HG03196 (cell line): Measurements from ENCODE around the gene REM2.
"Not testable (repeated sequence)": the region's sequence is repeated elsewhere in the genome, so short reads cannot be mapped to it uniquely, and the experiment has no call there.

Source experiments
- ATAC-seq: cut with Tn5 transposase; IDR thresholded peaks from one replicate; pipeline ENCODE4 v1.9.1; 2021; ENCODE audit not compliant: unreplicated experiment

REM2 gene

DNA sequence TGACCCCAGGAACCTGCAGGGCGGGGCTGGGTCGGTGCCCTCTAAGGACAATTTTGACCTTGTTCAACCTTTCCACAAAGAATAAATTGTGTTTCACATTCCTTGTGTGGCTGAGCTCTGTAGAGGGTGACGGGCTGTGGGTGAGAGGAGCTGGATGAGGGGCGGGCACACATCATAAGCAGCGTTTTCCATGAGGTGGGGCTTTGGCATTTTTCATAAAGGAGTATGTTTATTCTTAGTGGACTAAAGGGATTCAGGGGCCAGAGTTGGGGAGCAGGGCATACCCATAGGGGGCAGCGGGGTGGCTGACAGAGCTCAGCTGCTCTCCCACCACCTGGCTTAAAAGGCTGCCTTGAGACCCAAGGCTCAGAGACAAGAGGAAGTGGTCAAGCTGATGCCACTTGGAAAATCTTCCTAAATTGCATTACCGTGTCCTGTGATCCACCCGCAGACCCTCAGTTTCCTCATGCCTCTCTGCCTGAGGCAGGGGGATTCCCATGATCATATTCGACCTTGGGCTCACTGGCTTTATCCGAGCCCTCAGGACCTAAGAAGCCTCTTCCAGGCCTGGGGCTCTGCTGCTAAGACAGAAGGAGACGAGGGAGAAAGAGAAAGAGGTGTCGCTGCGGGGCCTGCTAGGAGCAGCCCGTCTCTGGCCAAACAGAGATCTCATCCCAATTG is 35.2 kb upstream of the REM2 start:
- ATAC-seq: no peak

DNA sequence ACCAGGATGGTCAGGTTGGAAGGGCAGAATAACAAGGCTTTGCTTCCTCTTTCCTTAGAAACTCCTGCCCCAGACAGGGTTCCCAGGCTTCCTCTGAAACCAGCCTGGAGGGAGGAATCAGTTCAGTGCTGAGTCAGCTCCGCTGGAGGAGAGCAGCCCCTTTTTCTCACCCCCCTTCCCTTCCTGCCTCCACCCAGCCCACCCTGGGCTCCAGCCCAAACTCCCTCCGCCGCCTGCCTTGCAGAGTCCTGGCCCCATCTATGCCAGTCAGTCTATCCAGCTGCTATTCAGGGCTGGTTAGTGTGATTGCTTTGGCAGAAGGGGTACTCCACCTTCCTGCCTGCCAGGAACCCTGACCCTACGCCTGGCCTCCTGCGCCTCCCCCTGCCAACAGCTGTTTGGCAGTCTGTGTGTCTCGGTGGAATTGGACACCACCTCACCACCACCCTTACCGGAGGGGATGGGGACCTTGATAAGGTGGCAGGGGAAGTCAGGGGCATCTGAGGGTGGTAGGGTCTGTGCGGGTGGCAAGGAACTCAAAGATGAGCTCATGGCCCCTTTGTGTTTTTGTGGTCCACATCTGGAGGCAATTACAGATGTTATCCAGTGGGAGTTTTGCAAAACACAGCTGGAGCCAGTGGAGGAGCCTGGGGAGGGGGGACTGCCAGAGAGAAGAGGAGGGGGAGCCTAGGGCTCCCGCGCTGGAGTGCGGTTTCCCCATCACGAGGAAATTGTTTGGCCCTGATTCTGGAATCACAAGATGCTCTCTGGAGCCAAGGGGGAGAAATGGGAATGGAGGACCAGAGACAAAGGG is 34.5 kb upstream of the REM2 start:
- no peak for ATAC-seq

DNA sequence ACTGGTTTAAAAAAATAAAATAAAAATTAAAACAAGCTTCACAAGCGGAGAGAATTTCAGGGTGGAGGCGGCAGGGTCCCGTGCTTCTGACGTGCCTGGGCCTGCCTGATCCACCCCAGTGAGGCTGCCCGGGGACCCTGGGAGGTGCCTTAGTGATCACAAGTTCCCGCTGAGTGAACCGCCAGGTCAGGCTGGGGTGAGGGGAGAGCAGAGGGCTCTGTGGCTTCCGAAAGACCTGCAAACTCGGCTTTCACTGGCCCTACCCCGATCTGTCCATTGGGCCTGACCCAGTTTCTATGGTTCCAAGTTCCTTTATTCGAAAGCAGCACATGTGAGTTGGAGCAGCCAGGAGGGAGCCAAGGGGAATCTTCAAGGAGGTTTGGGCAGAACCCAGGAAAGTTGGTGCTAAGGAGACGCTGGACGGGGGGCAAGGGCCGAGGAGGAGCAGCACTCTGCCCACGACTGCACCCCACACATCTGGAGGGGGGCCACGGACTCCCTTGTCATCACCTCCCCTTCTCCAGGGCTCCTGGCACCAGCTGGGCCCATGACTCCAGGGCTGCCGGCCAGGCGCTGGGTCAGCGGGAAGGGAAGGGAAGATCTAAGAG is 33.7 kb upstream of the REM2 start:
- no peak for ATAC-seq

DNA sequence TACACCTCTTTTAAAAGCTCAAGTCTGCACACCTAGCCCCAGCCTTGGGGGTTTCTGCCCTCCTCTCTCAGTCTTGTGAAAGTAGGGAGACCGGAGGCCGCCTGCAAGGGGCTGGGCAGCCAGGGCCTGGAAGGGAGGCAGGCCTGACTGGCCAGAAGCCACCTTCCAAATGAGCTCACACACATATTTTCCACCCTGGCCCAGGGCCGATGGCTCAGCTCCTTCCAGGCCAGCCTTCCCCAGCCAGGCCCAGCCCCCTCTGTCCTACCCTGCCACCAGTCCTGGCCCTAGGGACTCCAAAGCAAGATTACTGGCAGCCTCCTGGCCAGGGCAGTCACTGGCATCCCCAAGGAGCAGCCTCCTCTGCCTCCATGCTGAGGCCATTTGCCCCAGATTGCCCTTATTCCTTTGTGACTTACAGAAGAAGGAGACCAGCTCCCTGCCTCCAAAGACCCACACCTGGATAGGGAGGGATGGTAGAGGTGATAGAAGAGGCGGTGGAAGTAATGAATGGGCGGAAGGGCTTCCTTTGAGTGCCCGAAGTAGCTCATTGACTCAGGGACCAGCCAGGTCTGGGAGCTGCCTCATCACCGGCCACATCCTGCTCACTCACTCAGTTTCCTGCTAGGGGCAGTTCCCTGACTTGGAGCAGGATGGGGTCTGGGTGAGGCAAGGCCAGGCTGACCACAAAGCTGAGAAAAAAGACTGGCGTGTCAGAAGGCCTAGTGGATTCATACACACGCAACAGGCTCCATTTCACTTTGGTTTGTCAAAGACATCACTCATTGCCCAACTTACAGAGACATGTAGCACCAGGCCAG is 31.9 kb upstream of the REM2 start:
- ATAC-seq: no peak

DNA sequence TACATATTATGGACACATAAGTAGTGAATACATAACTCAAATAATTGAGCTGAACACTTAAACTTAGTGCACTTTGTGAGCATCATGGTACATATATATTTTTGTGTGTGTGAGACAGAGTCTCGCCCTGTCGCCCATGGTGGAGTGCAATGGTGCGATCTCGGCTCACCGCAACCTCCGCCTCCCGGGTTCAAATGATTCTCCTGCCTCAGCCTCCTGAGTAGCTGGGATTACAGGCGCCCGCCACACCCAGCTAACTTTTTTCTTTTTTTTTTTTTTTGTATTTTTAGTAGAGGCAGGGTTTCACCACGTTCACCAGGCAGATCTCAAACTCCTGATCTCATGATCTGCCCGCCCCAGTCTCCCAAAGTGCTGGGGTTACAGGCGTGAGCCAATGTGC is 30.8 kb upstream of the REM2 start:
- not testable (repeated sequence) for ATAC-seq

DNA sequence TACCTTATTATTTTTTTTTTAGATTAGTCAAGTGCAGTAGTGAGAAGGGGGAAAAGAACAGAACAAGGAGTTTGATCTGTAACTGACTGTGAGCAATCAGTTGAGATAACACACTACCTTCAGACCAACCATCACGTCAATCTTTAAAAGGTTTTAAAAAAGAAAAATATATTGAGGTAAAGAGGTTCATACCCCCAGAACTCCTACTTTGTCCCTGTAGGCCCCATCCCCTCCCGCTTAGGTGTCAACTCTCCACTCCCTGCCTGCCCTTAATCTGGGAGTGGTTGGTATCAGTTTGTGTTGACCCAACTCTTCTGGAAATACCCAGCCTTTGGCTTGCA is 30.5 kb upstream of the REM2 start:
- ATAC-seq: no peak

DNA sequence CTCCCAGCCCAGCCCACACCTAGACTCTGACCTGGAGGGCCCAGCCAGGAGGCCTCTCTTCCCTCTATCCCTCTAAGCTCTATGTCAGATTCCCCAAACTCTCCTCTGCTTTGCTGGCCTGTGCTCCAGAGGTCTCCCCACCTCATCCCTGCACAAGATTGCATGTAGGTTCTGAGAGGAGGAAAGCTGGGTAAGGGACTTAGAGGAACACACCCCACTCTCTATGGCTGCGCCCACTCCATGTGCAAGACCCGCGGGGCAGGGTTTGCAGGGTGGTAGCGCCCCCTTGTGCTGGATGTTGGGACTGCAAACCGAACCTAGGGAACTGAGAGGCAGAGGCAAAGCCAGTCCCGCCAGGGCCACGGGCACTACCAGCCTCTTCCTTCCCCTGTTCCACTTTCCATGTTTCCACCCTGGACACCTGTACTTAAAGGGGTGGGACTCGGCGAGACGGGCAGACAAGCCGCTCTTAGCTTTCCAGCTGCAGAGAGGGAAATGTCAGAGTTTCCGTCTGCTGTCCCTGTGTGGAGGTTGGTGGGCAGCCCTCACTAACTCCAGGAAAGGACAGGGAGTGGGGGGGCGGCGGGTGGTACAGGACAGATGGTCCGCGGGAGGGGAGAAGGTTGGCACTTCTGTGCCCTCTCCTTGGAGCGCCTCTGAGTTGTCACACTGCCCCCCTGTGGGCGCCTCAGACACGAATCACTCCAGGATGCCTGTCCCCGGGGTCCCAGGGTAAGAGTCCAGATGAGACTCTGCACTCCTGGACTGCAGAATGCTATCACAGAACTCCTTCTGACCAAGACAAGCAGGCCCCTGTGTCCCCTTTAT is 29.9 kb upstream of the REM2 start:
- peak; percentile 62 for ATAC-seq

DNA sequence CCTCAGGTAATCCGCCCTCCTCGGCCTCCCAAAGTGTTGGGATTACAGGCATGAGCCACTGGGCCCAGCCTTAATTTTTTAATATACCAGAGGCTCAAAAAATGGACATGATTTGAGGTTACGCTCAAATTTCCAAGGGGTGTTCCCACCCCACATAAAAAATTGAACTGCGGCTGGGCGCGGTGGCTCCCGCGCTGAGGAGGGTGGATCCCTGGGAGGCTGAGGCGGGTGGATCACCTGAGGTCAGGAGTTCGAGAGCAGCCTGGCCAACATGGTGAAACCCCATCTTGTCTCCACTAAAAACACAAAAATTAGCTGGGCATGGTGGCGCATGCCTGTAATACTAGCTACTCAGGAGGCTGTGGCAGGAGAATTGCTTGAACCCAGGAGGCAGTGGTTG is 28.7 kb upstream of the REM2 start:
- not testable (repeated sequence) for ATAC-seq

DNA sequence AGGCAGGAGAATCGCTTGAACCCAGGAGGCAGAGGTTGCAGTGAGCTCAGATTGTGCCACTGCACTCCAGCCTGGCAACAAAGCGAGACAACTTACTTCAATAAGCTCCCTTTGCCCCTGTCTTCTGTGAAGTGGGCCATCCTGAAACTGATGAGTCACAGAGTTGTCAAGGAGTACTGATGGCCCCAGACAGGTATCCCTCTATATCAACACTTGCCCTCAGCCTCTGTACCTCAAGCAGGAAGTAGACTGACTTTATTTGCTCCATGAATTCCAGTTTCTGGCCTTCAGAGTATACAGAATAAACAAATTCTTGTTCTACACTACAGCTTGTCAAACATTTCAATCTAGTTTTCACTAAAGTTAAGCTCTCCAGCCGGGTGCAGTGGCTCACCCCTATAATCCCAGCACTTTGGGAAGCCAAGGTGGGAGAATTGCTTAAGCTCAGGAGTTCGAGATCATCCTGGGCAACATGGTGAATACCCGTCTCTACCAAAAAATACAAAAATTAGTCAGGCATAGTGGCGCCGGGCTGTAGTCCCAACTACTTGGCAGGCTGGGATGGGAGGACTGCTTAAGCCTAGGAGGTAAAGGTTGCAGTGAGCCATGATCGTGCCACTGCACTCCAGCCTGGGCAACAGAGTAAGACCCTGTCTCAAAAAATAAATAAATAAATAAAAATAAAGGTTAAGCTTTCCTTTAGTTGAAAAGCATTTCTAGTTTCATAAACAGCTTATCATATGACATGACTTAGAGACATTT is 27.9 kb upstream of the REM2 start:
- ATAC-seq: no peak

DNA sequence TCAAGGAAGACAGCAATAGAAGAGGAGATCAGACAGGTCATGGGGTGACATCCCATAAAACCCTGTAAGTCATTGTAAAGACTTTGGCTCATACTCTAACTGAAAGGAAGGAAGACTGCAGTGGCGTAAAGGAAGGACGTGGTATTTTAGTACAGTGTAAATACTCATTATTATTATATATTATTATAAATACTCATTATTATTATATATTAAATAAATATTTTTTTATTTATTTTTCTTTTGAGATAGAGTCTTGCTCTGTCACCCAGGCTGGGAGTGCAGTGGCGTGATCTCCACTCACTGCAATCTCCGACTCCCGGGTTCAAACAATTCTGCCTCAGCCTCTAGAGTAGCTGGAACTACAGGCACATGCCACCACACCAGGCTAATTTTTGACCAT is 26.6 kb upstream of the REM2 start:
- no peak for ATAC-seq

DNA sequence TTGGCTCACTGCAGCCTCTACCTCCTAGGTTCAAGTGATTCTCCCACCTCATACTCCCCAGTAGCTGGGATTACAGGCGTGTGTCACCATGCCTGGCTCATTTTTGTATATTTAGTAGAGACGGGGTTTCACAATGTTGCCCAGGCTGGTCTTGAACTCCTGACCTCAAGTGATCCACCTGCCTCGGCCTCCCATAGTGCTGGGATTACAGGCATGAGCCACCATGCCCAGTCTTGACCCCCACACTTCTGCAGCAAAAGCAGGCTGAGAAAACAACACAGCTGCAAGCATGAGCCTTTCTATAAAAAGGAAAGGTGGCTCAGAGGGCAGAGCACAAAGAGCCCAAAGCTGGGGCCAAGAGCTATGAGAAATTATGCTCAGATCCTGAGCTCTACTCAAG is 22.6 kb upstream of the REM2 start:
- not testable (repeated sequence) for ATAC-seq

DNA sequence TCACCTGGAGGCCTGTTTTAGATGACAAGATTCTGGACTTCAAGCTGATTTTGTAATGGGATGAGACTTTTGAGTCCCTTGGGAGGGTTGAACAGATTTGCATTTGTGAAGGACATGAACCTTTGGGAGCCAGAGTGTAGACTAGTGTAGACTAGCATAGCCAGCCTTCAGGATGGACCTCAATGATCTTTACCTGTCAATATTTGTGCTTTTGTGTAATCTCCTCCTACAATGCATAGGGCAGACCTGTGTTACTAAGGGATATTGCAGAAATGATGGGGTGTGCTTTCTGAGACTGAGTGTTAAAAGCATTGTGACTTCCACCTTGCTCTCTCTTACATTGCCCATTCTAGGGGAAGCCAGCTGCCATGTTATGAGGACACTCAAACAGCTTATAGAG is 21.4 kb upstream of the REM2 start:
- ATAC-seq: no peak

DNA sequence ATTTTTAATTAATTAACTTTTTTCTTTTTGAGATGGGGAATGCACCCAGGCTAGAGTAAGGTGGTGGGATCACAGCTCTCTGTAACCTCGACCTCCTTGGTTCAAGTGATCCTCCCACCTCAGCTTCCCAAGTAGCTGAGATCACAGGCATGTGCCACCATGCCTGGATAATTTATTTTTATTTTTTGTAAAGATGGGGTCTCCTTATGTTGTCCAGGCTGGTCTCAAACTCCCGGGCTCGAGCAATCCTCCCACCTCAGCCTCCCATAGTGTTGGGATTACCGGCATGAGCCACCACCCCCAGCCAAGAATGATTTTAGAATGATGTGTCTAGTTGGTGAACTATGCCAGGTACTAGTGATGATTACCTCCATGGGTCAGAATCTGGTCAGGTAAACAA is 18.0 kb upstream of the REM2 start:
- no peak for ATAC-seq

DNA sequence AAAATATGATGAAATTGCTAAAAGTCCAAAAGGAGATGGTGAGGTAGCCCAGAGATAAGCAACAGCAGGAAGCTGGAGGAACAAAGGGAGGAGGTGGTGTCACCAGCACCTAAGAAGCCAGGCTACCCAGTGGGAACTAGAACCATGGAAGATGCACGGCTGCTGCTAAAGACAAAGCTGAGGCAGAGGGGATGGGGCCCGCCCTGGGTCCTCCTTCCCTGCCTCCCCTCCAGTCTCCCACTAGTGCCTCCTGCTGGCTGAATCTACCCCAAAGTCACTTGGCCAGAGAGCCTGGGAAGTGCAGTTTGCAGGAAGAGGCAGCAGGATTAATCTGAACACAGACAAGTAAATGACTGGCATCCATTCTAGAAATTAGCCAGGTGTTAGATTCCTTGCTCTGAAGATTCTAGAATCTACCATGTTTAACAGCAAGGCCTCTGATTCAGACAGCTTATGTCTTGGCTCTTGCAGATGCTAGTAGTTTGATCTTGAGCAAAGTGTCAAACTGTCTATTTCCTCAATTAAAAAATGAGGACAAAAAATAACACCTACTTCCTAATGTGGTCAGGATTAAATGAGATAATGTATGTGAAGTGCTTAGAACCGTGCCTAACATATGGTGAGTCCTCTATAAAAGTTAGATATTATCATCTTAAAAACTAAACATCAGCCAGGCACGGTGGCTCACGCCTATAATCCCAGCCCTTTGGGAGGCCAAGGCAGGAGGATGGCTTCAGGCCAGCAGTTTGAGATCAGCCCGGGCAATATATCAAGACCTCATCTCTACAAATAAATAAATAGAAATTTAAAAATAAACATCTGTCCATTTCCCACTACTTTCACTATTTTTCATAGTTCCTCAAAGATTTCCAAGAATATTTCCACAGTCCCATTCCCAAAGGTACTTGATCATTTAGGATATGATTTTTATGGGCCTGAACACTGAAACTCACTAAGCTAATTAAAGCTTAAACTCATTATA is 17.3 kb upstream of the REM2 start:
- no peak for ATAC-seq

DNA sequence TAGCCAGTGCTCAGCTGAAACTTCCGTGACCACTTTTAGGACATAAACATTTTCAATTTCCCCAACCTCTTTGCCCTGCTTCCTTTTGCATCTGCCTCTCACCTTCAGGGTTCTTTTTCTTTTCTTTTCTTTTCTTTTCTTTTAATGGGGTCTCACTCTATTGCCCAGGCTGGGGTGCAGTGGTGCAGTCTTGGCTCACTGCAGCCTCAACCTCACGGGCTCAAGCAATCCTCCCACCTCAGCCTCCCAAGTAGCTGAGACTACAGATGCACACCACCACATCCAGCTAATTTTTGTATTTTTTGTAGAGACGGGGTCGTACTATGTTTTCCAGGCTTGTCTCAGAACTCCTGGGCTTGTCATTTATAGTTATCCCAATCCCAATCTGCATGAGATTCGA is 16.1 kb upstream of the REM2 start:
- no peak for ATAC-seq

DNA sequence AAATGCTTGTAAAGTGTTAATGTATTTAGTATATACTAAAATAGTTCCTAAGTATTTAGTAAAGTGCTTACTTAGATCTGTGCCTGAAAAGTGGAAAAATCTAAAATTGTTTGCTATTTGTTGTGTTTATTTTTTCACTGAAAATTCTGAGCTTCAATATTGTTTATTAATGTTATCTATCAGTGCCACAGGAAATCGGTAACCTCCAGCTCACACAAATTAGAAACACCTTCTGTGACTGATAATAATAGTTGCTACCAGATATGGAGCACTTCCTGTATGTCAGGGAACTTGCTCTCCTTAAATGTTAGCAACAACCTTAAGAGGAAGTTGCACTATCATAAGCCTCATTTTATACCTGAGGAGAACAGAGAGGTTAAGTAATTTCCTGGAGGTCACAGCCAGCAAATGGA is 12.2 kb upstream of the REM2 start:
- ATAC-seq: peak; percentile 34

DNA sequence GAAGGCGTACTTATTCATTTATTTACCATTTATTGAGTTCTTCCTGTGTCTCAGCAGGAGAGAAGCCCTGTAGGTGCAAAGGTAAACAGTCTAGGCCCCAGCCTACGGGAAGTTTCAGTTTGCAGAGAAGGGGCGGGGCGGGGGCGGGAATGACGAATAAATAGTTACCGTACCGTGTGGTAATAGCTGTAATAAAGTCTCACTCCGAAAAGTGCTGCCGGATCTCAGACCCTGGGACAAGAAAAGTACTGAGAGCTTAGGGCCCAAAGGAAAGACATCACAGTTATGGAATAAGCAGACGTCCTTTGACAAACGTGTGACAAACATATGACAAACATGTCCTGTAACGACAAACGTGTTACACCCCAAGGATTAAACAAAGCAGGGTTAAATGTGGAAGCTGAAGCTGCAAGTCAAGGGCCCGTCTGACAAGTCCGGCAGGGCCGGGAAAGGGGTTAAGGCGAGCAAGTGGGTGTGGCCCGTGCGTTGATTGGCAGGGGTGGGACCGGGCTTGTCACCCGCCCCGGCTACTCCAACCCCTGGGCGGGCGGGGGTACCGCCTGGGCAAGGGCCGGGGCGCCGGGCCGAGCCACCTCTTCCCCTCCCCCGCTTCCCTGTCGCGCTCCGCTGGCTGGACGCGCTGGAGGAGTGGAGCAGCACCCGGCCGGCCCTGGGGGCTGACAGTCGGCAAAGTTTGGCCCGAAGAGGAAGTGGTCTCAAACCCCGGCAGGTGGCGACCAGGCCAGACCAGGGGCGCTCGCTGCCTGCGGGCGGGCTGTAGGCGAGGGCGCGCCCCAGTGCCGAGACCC is 11.6 kb upstream of the REM2 start, which contains the start of gene LRP10:
TSS of gene LRP10 (plus strand) at position 517 of the 809 bp plus-strand sequence. CDS start 564 bp downstream, outside the sequence.
- ATAC-seq: peak; percentile 74
